GM23338 (cell line): Measurements from ENCODE around the gene SLC36A2. TPM values are rescaled to one million over a fixed set of nuclear protein-coding genes. Genes with fewer than 3 reads are reported as not detected.

ENCODE experiments used
- ATAC-seq: fragments of 200-7000 bp; cut with Tn5 transposase; 3 replicates; pipeline ENCODE4 v1.9.1; 2020
- DNase-seq: peaks from one replicate; pipeline ENCODE4 v3.0.0-alpha.2; 2015; ENCODE audit warnings: low spot score
- H2AFZ ChIP-seq: fragments of 200-600 bp; sonication (generic); 2 replicates; pipeline ENCODE4 v1.8.0; 2016; ENCODE audit warnings: antibody characterized with exemption, mild to moderate bottlenecking, moderate library complexity
- H3F3A ChIP-seq: fragments of 200-600 bp; sonication (generic); replicated peaks from 2 replicates; pipeline ENCODE4 v1.8.0; 2017; ENCODE audit warnings: antibody characterized with exemption, mixed run types, low read depth
- H3K27ac ChIP-seq: fragments of 200-600 bp; sonication (generic); 2 replicates; pipeline ENCODE4 v1.6.1; 2016; ENCODE audit warnings: low read depth
- H3K27me3 ChIP-seq: fragments of 200-600 bp; sonication (generic); 2 replicates; pipeline ENCODE4 v1.8.0; 2016; ENCODE audit warnings: mild to moderate bottlenecking, mixed run types, moderate library complexity; ENCODE audit not compliant: insufficient read depth
- H3K36me3 ChIP-seq: fragments of 200-600 bp; sonication (generic); 2 replicates; pipeline ENCODE4 v1.8.0; 2016; ENCODE audit warnings: mild to moderate bottlenecking; ENCODE audit not compliant: insufficient read depth
- H3K4me1 ChIP-seq: fragments of 200-600 bp; sonication (generic); 2 replicates; pipeline ENCODE4 v1.8.0; 2016; ENCODE audit warnings: mild to moderate bottlenecking, moderate library complexity; ENCODE audit not compliant: insufficient read depth
- H3K4me2 ChIP-seq: fragments of 200-600 bp; sonication (generic); 2 replicates; pipeline ENCODE4 v1.7.1; 2017; ENCODE audit warnings: mixed run types
- H3K4me3 ChIP-seq: fragments of 200-600 bp; sonication (generic); 2 replicates; pipeline ENCODE4 v1.6.1; 2016; ENCODE audit warnings: mixed run types
- H3K79me2 ChIP-seq: fragments of 200-600 bp; sonication (generic); replicated peaks from 2 replicates; pipeline ENCODE4 v1.8.0; 2017; ENCODE audit warnings: mild to moderate bottlenecking; ENCODE audit not compliant: insufficient read depth
- H3K9me2 ChIP-seq: fragments of 200-600 bp; sonication (generic); 2 replicates; pipeline ENCODE4 v1.8.0; 2017; ENCODE audit not compliant: insufficient read depth
- H4K20me1 ChIP-seq: fragments of 200-600 bp; sonication (generic); replicated peaks from 2 replicates; pipeline ENCODE4 v1.8.0; 2017; ENCODE audit warnings: mild to moderate bottlenecking; ENCODE audit not compliant: insufficient read depth
- H3K27ac Mint-ChIP-seq: 2 replicates; pipeline ENCODE4 v1.8.0; 2020; ENCODE audit warnings: inconsistent platforms, mild to moderate bottlenecking, moderate library complexity, mixed read lengths
- H3K27me3 Mint-ChIP-seq: 3 replicates; pipeline ENCODE4 v1.8.0; 2022; ENCODE audit warnings: low read depth, mild to moderate bottlenecking, moderate library complexity, mixed read lengths, inconsistent platforms; ENCODE audit not compliant: insufficient read depth, poor library complexity
- H3K36me3 Mint-ChIP-seq: 3 replicates; pipeline ENCODE4 v1.8.0; 2021; ENCODE audit warnings: low read depth, mild to moderate bottlenecking, inconsistent platforms, moderate library complexity, mixed read lengths
- H3K4me1 Mint-ChIP-seq: 3 replicates; pipeline ENCODE4 v1.8.0; 2020; ENCODE audit warnings: mild to moderate bottlenecking, inconsistent platforms, mixed read lengths
- H3K4me3 Mint-ChIP-seq: 3 replicates; pipeline ENCODE4 v1.8.0; 2021; ENCODE audit warnings: moderate library complexity, mild to moderate bottlenecking, inconsistent platforms, mixed read lengths
- H3K9me3 Mint-ChIP-seq: 3 replicates; pipeline ENCODE4 v1.8.0; 2020; ENCODE audit warnings: moderate library complexity, mild to moderate bottlenecking, inconsistent platforms, mixed read lengths
- CREB1 ChIP-seq: fragments of 250-450 bp; sonication (Bioruptor Pico); IDR thresholded peaks from 2 replicates; pipeline ENCODE4 v1.5.0; 2020; ENCODE audit warnings: low read depth, mild to moderate bottlenecking, moderate library complexity
- ETS1 ChIP-seq: IDR thresholded peaks from 2 replicates; pipeline ENCODE4 v1.6.1; 2016; ENCODE audit warnings: antibody characterized with exemption
- EZH2 ChIP-seq: fragments of 200-600 bp; sonication (generic); IDR thresholded peaks from one replicate; pipeline ENCODE4 v1.8.0; 2017; ENCODE audit warnings: antibody characterized with exemption, mild to moderate bottlenecking, low read depth; ENCODE audit not compliant: unreplicated experiment
- EZH2phosphoT487 ChIP-seq: fragments of 200-600 bp; sonication (generic); IDR thresholded peaks from one replicate; pipeline ENCODE4 v1.8.1; 2018; ENCODE audit warnings: antibody characterized with exemption; ENCODE audit not compliant: unreplicated experiment
- JUNB ChIP-seq: IDR thresholded peaks from one replicate; pipeline ENCODE4 v1.6.1; 2016; ENCODE audit warnings: antibody characterized with exemption; ENCODE audit not compliant: unreplicated experiment
- NANOG ChIP-seq: IDR thresholded peaks from 2 replicates; pipeline ENCODE4 v1.6.1; 2016; ENCODE audit warnings: antibody characterized with exemption, borderline replicate concordance
- POLR2AphosphoS5 ChIP-seq: IDR thresholded peaks from 2 replicates; pipeline ENCODE4 v1.6.1; 2016; ENCODE audit warnings: antibody characterized with exemption, low read depth
- STAT1 ChIP-seq: IDR thresholded peaks from one replicate; pipeline ENCODE4 v1.6.1; 2016; ENCODE audit warnings: antibody characterized with exemption; ENCODE audit not compliant: unreplicated experiment
- ZNF114 ChIP-seq: fragments of 250-450 bp; sonication (Bioruptor Pico); IDR thresholded peaks from 2 replicates; pipeline ENCODE4 v1.5.0; 2020; ENCODE audit warnings: mild to moderate bottlenecking, moderate library complexity
- ZNF331 ChIP-seq: fragments of 250-450 bp; sonication (Bioruptor Pico); IDR thresholded peaks from 2 replicates; pipeline ENCODE4 v1.5.0; 2020; ENCODE audit warnings: low read depth, mild to moderate bottlenecking, moderate library complexity
- ZNF462 ChIP-seq: fragments of 250-450 bp; sonication (Bioruptor Pico); IDR thresholded peaks from 2 replicates; pipeline ENCODE4 v1.5.0; 2020; ENCODE audit warnings: mild to moderate bottlenecking, moderate library complexity
- polyA plus RNA-seq: library from polyadenylated mRNA; unstranded; fragments of >200 nt; fragmentation: Nextera tagmentation; extraction: Ambion mirVana; gene quantifications from 2 replicates; pipeline ENCODE4 v1.2.1, GENCODE V29; 2016
- total RNA-seq: library from RNA; depleted of rRNA; stranded (reverse); fragments of >200 nt; shearing (Covaris generic); gene quantifications from 2 replicates; pipeline ENCODE4 v1.2.3, GENCODE V29; 2014
- TF ChIP-seq, protein P1 (sequence below): IDR thresholded peaks from one replicate; pipeline ENCODE4 v1.6.1; 2018; ENCODE audit warnings: antibody characterized with exemption; ENCODE audit not compliant: unreplicated experiment
- TF ChIP-seq, protein P2 (sequence below), 2 experiments: fragments of 200-600 bp in 1 of 2; sonication (generic) in 1 of 2; conservative IDR thresholded peaks; 2 replicates each; pipeline versions ENCODE4 v1.5.1 to v1.6.1; 2016 to 2017; ENCODE audit warnings: antibody characterized with exemption in 2 of 2, low read depth in 2 of 2, mild to moderate bottlenecking in 2 of 2, moderate library complexity in 1 of 2

SLC36A2 gene
- total and polyA plus RNA-seq, 2 experiments from 2014 or later = 0.08 TPM; not detected in 1

DNA sequence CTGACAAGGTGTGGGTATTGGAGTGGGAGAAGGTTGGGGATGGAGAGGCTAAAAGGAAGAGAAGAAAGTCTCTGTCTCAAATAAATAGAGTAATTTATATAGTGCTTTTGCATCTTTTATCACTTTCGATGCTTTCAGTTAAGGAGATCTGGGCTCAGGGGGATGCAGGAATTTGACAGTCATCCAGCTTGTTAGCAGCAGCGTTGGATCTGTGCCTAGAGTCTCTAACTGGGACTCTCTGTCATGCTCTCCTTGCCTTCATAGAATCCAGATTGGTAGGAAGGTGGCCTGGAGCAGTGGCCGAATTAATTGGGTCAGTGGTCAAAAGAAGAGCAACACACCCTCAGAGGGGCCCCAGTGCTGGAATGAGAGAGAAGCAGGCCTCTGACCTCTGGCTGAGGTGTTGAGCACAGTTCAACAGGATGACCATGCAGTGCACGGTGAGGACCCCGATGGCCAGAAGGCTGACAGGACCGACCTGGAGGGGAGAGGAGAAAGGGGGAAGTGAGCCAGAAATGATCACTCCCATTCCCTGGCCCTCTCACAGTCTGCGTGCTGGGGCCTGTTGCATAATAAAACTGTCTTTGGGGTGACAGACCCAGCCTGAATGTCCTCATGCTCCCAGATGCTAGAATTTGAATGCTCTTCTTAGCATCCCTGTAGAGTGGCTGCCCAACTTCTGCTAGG is 51.4 kb downstream of the SLC36A2 start:
- Mint-ChIP-seq H3K36me3 (no peaks in the 10 kb centered on the region), H3K4me3 (no peak overlapping the region), H3K27me3 (peaks cover 5% of the 10 kb centered on the region), H3K4me1 (peaks cover 14% of the 10 kb centered on the region), H3K9me3 (no peaks in the 10 kb centered on the region), H3K27ac (no peak overlapping the region)
- no peak overlapping the region for H3K4me3 ChIP-seq
- H3K4me1 ChIP-seq = no peaks in the 10 kb centered on the region; the same call in 1 of the 2 replicates
- no peaks in the 10 kb centered on the region for H3K9me2 ChIP-seq
- no peak for DNase-seq
- H3K4me2 ChIP-seq = no peak overlapping the region
- no peak overlapping the region for H3K27ac ChIP-seq
- no peak for ATAC-seq
- no peaks in the 10 kb centered on the region for H3K79me2 ChIP-seq
- H4K20me1 ChIP-seq = no peaks in the 10 kb centered on the region
- H3K27me3 ChIP-seq = no peaks in the 10 kb centered on the region
- H3K36me3 ChIP-seq = no peaks in the 10 kb centered on the region
- H3F3A ChIP-seq = no peaks in the 10 kb centered on the region
- no peak overlapping the region for H2AFZ ChIP-seq
- TF ChIP-seq POLR2AphosphoS5 (no peak), NANOG (no peak), STAT1 (no peak), ZNF462 (CRISPR knock-in tag) (no peak), ZNF114 (CRISPR knock-in tag) (no peak), EZH2phosphoT487 (no peak), ZNF331 (CRISPR knock-in tag) (no peak), JUNB (no peak), ETS1 (no peak), CREB1 (CRISPR knock-in tag) (no peak), EZH2 (no peak)
- TF ChIP-seq, protein P1, sequence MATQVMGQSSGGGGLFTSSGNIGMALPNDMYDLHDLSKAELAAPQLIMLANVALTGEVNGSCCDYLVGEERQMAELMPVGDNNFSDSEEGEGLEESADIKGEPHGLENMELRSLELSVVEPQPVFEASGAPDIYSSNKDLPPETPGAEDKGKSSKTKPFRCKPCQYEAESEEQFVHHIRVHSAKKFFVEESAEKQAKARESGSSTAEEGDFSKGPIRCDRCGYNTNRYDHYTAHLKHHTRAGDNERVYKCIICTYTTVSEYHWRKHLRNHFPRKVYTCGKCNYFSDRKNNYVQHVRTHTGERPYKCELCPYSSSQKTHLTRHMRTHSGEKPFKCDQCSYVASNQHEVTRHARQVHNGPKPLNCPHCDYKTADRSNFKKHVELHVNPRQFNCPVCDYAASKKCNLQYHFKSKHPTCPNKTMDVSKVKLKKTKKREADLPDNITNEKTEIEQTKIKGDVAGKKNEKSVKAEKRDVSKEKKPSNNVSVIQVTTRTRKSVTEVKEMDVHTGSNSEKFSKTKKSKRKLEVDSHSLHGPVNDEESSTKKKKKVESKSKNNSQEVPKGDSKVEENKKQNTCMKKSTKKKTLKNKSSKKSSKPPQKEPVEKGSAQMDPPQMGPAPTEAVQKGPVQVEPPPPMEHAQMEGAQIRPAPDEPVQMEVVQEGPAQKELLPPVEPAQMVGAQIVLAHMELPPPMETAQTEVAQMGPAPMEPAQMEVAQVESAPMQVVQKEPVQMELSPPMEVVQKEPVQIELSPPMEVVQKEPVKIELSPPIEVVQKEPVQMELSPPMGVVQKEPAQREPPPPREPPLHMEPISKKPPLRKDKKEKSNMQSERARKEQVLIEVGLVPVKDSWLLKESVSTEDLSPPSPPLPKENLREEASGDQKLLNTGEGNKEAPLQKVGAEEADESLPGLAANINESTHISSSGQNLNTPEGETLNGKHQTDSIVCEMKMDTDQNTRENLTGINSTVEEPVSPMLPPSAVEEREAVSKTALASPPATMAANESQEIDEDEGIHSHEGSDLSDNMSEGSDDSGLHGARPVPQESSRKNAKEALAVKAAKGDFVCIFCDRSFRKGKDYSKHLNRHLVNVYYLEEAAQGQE = no peak
- TF ChIP-seq, protein P2, sequence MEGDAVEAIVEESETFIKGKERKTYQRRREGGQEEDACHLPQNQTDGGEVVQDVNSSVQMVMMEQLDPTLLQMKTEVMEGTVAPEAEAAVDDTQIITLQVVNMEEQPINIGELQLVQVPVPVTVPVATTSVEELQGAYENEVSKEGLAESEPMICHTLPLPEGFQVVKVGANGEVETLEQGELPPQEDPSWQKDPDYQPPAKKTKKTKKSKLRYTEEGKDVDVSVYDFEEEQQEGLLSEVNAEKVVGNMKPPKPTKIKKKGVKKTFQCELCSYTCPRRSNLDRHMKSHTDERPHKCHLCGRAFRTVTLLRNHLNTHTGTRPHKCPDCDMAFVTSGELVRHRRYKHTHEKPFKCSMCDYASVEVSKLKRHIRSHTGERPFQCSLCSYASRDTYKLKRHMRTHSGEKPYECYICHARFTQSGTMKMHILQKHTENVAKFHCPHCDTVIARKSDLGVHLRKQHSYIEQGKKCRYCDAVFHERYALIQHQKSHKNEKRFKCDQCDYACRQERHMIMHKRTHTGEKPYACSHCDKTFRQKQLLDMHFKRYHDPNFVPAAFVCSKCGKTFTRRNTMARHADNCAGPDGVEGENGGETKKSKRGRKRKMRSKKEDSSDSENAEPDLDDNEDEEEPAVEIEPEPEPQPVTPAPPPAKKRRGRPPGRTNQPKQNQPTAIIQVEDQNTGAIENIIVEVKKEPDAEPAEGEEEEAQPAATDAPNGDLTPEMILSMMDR (conservative IDR thresholded peaks at IDR 0.05; ENCODE audit: low read depth in 2 of 2) = no peak
